Breast epithelium (tissue), 3 donors: ENCODE data around the gene ZNF487.

ENCODE experiments used
- CTCF ChIP-seq, 3 donors: fragments of 450-650 bp; IDR thresholded peaks; one replicate each; pipeline ENCODE4 v1.5.1; 2016 to 2017; ENCODE audit warnings: antibody characterized with exemption in 3 of 3, mild to moderate bottlenecking in 3 of 3, moderate library complexity in 3 of 3
- POLR2A ChIP-seq: fragments of 450-650 bp; IDR thresholded peaks from one replicate; pipeline ENCODE4 v1.6.1; 2016; ENCODE audit warnings: antibody characterized with exemption, mild to moderate bottlenecking, moderate library complexity
- POLR2AphosphoS5 ChIP-seq, 3 donors: sonication (generic); formaldehyde crosslinking; IDR thresholded peaks; one replicate each; pipeline ENCODE4 v1.6.1; 2017; ENCODE audit warnings: antibody characterized with exemption in 3 of 3

DNA sequence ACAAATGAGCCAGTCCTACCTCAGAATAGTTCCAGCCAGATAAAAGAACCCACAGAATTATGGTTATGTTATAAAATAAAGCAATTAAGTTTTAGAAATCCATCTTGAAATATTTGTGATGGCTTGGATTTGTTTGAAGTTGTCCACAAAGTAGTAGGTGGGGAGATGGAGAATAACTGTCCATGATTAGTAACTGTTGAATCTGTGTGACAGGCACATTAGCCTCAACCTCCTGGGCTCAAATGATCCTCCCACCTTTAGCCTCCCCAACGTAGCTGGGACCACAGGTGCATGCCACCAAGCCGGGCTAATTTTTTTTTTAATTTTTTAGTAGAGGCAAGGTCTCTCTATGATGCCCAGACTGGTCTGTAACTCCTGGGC, 38.0 kb upstream of the ZNF487 start:
- TF ChIP-seq CTCF (IDR thresholded peaks at IDR 0.05) (no peak), POLR2A (no peak), POLR2AphosphoS5 (IDR thresholded peaks at IDR 0.05) (no peak)
